HG03066 (cell line): ENCODE data around the gene SHLD3.
"Not testable (repeated sequence)": the region's sequence is repeated elsewhere in the genome, so short reads cannot be mapped to it uniquely, and the experiment has no call there.

Experiments used
- ATAC-seq: cut with Tn5 transposase; IDR thresholded peaks from one replicate; pipeline ENCODE4 v1.9.1; 2021; ENCODE audit warnings: low read depth; ENCODE audit not compliant: unreplicated experiment

Gene SHLD3

GRCh38 chr5:65674749-65675148 is 49.9 kb downstream of the SHLD3 start:
- no peak for ATAC-seq

GRCh38 chr5:65676056-65676455 is 51.2 kb downstream of the SHLD3 start:
- not testable (repeated sequence) for ATAC-seq
